Body of pancreas (tissue), 4 donors: ENCODE measurements around the gene TARS3.

Source experiments
- POLR2A ChIP-seq, 3 donors: fragments of 450-650 bp; IDR thresholded peaks; one replicate each; pipeline ENCODE4 v1.6.1; 2016; ENCODE audit warnings: antibody characterized with exemption in 3 of 3, mild to moderate bottlenecking in 2 of 3
- TF ChIP-seq, protein P1 (sequence below), 7 experiments: fragments of 450-650 bp in 4 of 7; fragments of 200-600 bp in 3 of 7; sonication (generic) in 3 of 7; IDR thresholded peaks; one replicate each; pipeline ENCODE4 v1.5.1; 2016 to 2019; ENCODE audit warnings: antibody characterized with exemption in 7 of 7

DNA sequence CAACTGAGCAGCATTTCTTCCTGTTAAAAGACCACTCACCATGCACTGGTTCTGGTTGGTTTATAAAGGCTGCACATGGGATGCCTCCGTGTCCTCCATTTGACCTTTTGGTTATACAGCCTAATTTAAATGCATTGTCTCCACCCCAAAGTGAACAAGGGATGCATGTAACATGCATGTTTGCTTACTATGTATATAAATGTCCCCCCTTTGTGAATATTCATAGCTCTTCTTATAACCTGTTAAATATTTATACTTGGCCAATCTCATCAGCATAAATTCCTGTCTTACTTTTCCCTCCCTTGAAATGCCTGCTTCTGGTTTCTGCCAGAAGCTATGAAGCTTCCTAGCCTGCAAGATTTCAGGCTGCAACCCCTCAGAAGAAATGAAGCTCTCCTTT lies 27.4 kb downstream of the TARS3 start:
- TF ChIP-seq, protein P1, sequence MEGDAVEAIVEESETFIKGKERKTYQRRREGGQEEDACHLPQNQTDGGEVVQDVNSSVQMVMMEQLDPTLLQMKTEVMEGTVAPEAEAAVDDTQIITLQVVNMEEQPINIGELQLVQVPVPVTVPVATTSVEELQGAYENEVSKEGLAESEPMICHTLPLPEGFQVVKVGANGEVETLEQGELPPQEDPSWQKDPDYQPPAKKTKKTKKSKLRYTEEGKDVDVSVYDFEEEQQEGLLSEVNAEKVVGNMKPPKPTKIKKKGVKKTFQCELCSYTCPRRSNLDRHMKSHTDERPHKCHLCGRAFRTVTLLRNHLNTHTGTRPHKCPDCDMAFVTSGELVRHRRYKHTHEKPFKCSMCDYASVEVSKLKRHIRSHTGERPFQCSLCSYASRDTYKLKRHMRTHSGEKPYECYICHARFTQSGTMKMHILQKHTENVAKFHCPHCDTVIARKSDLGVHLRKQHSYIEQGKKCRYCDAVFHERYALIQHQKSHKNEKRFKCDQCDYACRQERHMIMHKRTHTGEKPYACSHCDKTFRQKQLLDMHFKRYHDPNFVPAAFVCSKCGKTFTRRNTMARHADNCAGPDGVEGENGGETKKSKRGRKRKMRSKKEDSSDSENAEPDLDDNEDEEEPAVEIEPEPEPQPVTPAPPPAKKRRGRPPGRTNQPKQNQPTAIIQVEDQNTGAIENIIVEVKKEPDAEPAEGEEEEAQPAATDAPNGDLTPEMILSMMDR (IDR thresholded peaks at IDR 0.05): no peak
- no peak for TF ChIP-seq POLR2A (IDR thresholded peaks at IDR 0.05)
